Vagina (tissue), 2 donors: ENCODE measurements around the gene POU3F4. TPM values are rescaled to one million over a fixed set of nuclear protein-coding genes. Genes with fewer than 3 reads are reported as not detected.

Experiments
- DNase-seq, 2 donors: peaks; one replicate each; pipeline ENCODE4 v3.0.0-alpha.2; 2017; ENCODE audit errors: extremely low spot score in 2 of 2
- H3K27ac ChIP-seq: fragments of 200-600 bp; sonication (generic); one replicate; pipeline ENCODE4 v1.5.1; 2019
- H3K27me3 ChIP-seq: fragments of 200-600 bp; sonication (generic); one replicate; pipeline ENCODE4 v1.5.1; 2019
- H3K36me3 ChIP-seq, 2 donors: fragments of 200-600 bp; sonication (generic); one replicate each; pipeline ENCODE4 v1.5.1; 2017 to 2019
- H3K4me1 ChIP-seq: fragments of 200-600 bp; sonication (generic); one replicate; pipeline ENCODE4 v1.5.1; 2019
- H3K4me3 ChIP-seq, 2 donors: fragments of 200-600 bp; sonication (generic); 1 replicate in 1 of 2; 2 replicates in 1 of 2; pipeline ENCODE4 v1.5.1; 2016 to 2019
- H3K9me3 ChIP-seq: fragments of 200-600 bp; sonication (generic); one replicate; pipeline ENCODE4 v1.5.1; 2019
- CTCF ChIP-seq, 3 experiments: fragments of 450-650 bp in 2 of 3; fragments of 200-600 bp in 1 of 3; sonication (generic) in 1 of 3; IDR thresholded peaks; one replicate each; pipeline ENCODE4 v1.5.1; 2017 to 2019; ENCODE audit warnings: antibody characterized with exemption in 3 of 3, mild to moderate bottlenecking in 2 of 3, moderate library complexity in 2 of 3
- POLR2A ChIP-seq, 2 donors: fragments of 450-650 bp; IDR thresholded peaks; one replicate each; pipeline ENCODE4 v1.6.1; 2017; ENCODE audit warnings: antibody characterized with exemption in 2 of 2, mild to moderate bottlenecking in 2 of 2, moderate library complexity in 2 of 2
- POLR2AphosphoS5 ChIP-seq, 2 donors: sonication (generic); formaldehyde crosslinking; IDR thresholded peaks; one replicate each; pipeline ENCODE4 v1.9.0; 2017; ENCODE audit warnings: antibody characterized with exemption in 2 of 2, mild to moderate bottlenecking in 2 of 2, low read depth in 1 of 2; ENCODE audit not compliant: insufficient read depth in 1 of 2
- intact Hi-C: fragments of 100-400 bp; cut with DNase I; formaldehyde crosslinking; loops from one replicate; pipeline ENCODE4 v1.15.1; 2023
- total RNA-seq: library from RNA; depleted of rRNA; stranded (reverse); fragments of >200 nt; gene quantifications from one replicate; pipeline ENCODE4 v1.2.3, GENCODE V29; 2016

The POU3F4 gene
- total RNA-seq, 1 donor from 2014 or later = not detected

- no peaks in the 10 kb centered on the region for H3K4me1 ChIP-seq
- TF ChIP-seq CTCF (IDR thresholded peaks at IDR 0.05) = no peak
- no peak for TF ChIP-seq POLR2A (IDR thresholded peaks at IDR 0.05)
- TF ChIP-seq POLR2AphosphoS5 (IDR thresholded peaks at IDR 0.05; ENCODE audit: insufficient read depth in 1 of 2, low read depth in 1 of 2) = no peak
- intact Hi-C loops = no loop called here
- H3K27me3 ChIP-seq = no peaks in the 10 kb centered on the region
- H3K4me3 ChIP-seq = no peak overlapping the region
- no peaks in the 10 kb centered on the region for H3K36me3 ChIP-seq
- H3K9me3 ChIP-seq = no peaks in the 10 kb centered on the region
- H3K27ac ChIP-seq = no peak overlapping the region
- no peak for DNase-seq
Observed at GRCh38 chrX:83535417-83536196, 27.5 kb downstream of the POU3F4 start.
